Mononuclear cell (primary cell): ENCODE measurements around the gene KLK8. TPM values are rescaled to one million over a fixed set of nuclear protein-coding genes. Genes with fewer than 3 reads are reported as not detected.

Experiments used
- H3K27me3 ChIP-seq: 2 replicates; pipeline ENCODE4 v1.6.0; 2011; ENCODE audit warnings: low read length, control low read depth; ENCODE audit not compliant: insufficient read depth
- H3K4me1 ChIP-seq: 2 replicates; pipeline ENCODE4 v1.5.1; 2011; ENCODE audit warnings: mild to moderate bottlenecking, low read length, control low read depth; ENCODE audit not compliant: insufficient read depth
- H3K4me3 ChIP-seq: 2 replicates; pipeline ENCODE4 v1.5.1; 2011; ENCODE audit warnings: mild to moderate bottlenecking, low read length, moderate library complexity
- H3K9me3 ChIP-seq: 2 replicates; pipeline ENCODE4 v1.5.1; 2011; ENCODE audit warnings: low read depth, mild to moderate bottlenecking, control low read depth, low read length
- total RNA-seq: library from RNA; depleted of rRNA; stranded (reverse); fragments of >200 nt; gene quantifications from one replicate; pipeline ENCODE4 v1.2.3, GENCODE V29; 2012

The KLK8 gene
- total RNA-seq, 1 donor: not detected

GRCh38 chr19:50962245-50962644 is 39.2 kb downstream of the KLK8 start:
- Histone ChIP-seq H3K27me3 (no peaks in the 10 kb centered on the region), H3K9me3 (no peaks in the 10 kb centered on the region), H3K4me1 (no peaks in the 10 kb centered on the region), H3K4me3 (no peak overlapping the region)

DNA sequence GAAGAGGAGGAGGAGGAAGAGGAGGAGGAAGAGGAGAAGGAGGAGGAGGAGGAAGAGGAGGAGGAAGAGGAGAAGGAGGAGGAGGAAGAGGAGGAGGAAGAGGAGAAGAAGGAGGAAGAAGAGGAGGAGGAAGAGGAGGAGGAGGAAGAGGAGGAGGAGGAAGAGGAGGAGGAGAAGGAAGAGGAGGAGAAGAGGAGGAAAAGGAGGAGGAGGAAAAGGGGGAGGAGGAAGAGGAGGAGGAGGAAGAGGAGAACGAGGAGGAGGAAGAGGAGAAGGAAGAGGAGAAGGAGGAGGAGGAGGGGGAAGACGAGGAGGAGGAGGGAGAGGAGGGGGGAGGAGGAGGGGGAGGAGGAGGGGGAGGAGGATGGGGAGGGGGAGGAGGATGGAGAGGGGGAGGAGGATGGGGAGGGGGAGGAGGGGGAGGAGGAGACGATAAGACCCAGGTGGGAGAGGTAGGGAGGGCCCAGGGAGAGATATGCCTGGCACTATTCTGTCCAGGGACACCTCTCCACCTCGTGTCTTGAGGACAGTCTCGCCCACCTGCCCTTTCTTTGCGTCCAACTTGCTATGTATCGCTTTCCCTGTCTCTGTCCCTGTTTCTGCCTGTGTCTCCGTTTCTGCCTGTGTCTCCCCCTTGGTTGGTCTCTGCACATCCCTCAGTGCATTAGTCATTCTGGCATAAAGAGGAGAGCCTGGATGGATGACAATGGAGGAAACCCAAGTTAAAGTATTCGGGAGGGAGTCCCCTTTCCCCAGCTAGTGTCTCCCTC is 41.5 kb downstream of the KLK8 start:
- Histone ChIP-seq H3K4me3 (no peak overlapping the region), H3K4me1 (no peaks in the 10 kb centered on the region), H3K27me3 (no peaks in the 10 kb centered on the region), H3K9me3 (no peaks in the 10 kb centered on the region)

DNA sequence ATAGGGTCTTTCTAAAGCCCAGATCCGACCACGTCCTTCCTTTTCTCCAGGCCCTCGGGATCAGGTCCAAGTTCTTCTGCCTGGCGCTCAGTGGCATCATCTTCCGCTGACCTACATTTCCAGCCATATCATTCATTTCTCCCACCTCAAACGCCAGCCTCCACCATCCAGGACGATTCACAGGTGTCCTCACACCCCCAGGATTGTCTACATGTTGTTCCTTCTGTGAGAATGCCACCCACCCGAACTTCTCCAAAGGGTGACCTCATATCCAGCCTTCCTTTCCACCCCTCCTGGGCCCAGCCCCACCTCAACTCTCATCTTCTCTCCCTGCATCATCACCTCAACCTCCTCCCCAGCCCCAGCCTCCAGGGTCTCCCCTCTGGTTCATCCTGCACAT is 43.8 kb downstream of the KLK8 start:
- H3K27me3 ChIP-seq: no peaks in the 10 kb centered on the region
- no peaks in the 10 kb centered on the region for H3K9me3 ChIP-seq
- H3K4me3 ChIP-seq: no peak overlapping the region
- H3K4me1 ChIP-seq: no peaks in the 10 kb centered on the region

DNA sequence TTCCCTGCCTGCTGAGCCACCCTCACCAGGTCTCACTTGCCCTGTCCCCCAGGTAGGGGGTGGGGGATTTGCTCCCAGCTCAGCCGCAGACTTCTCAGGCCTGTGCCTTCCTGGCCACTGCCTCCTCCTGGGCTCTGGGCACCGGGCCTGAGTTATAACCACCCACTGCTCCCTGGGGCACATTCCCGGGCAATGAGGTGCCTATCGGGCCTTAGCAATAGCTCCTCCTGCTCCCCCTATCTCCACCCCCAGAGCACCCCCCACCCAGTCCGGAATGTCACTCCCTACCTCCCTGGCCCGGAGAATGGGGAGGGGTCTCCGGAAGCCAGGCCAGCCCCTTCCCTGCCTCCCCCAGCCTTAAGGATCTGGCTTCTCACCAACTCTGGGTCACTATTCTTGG is 48.5 kb downstream of the KLK8 start, which contains the start of gene KLK5:
Gene KLK5, minus strand, starts transcription at position 129 of the 400 bp plus-strand sequence. CDS start 381 bp downstream, outside the sequence.
- Histone ChIP-seq H3K27me3 (no peaks in the 10 kb centered on the region), H3K4me1 (no peaks in the 10 kb centered on the region), H3K4me3 (no peak within 1 kb of the TSS), H3K9me3 (no peaks in the 10 kb centered on the region)

- Histone ChIP-seq H3K27me3 (no peaks in the 10 kb centered on the region), H3K9me3 (no peaks in the 10 kb centered on the region), H3K4me3 (no peak overlapping the region), H3K4me1 (no peaks in the 10 kb centered on the region)
These were observed 51.5 kb downstream of the KLK8 start for GRCh38 chr19:50949861-50950260.

DNA sequence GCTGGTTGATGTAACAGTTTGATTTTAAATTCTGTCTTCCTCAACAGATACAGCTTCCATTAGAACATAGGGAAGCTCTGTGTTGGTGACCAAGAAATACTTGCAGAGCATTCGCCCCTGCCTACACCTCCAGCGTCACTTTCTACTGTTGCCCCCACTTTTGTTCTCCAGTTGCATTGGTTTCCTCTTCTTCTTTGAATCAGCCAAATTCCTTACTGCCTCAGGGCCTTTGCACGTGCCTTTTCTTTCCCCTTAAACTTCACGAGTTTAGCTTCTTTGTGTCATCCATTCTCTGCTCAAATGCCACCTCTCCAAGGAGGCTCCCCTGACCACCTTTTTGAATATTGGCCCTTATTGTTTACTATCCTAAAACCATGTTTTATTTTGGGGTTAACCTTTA is 54.3 kb downstream of the KLK8 start:
- Histone ChIP-seq H3K4me1 (no peaks in the 10 kb centered on the region), H3K9me3 (no peaks in the 10 kb centered on the region), H3K27me3 (no peaks in the 10 kb centered on the region), H3K4me3 (no peak overlapping the region)

Other genes with a start within 250 kb of the KLK8 start
- gene GPR32, start 231.1 kb downstream of the KLK8 start, total RNA-seq: not detected
- not detected for gene ACP4, start 211.2 kb downstream of the KLK8 start, total RNA-seq
- not detected for gene KLK1, start 177.8 kb downstream of the KLK8 start, total RNA-seq
- not detected for gene KLK15, start 168.0 kb downstream of the KLK8 start, total RNA-seq
- gene KLK3, start 146.7 kb downstream of the KLK8 start, total RNA-seq: 0.31 TPM
- 0.31 TPM for gene KLK2, start 128.2 kb downstream of the KLK8 start, total RNA-seq
- gene KLK4, start 90.2 kb downstream of the KLK8 start, total RNA-seq: 0.21 TPM
- not detected for gene KLK5, start 48.6 kb downstream of the KLK8 start, total RNA-seq
- not detected for gene KLK6, start 32.0 kb downstream of the KLK8 start, total RNA-seq
- gene KLK7, start 17.7 kb downstream of the KLK8 start, total RNA-seq: not detected
- not detected for gene KLK10, start 18.1 kb upstream of the KLK8 start, total RNA-seq
- gene KLK11, start 25.0 kb upstream of the KLK8 start, total RNA-seq: not detected
- gene KLK12, start 33.4 kb upstream of the KLK8 start, total RNA-seq: not detected
- gene KLK13, start 63.5 kb upstream of the KLK8 start, total RNA-seq: not detected
- 0.10 TPM for gene KLK14, start 81.3 kb upstream of the KLK8 start, total RNA-seq
- gene CTU1, start 106.8 kb upstream of the KLK8 start, total RNA-seq: 1.9 TPM
- gene SIGLEC9, start 123.3 kb upstream of the KLK8 start, total RNA-seq: 9.4 TPM
- 6.0 TPM for gene SIGLEC7, start 140.7 kb upstream of the KLK8 start, total RNA-seq
- 24.5 TPM for gene CD33, start 223.5 kb upstream of the KLK8 start, total RNA-seq
- gene SIGLECL1, start 249.5 kb upstream of the KLK8 start, total RNA-seq: not detected